ENCODE results near the gene ACAD8. TPM values are rescaled to one million over a fixed set of nuclear protein-coding genes. Genes with fewer than 3 reads are reported as not detected.

Gene ACAD8
- total and polyA plus RNA-seq, 2 of the 8 experiments (the other 6 are each of a cell fraction or from before 2014, with no cell fraction given) = 45.8 to 52.7 TPM

DNA sequence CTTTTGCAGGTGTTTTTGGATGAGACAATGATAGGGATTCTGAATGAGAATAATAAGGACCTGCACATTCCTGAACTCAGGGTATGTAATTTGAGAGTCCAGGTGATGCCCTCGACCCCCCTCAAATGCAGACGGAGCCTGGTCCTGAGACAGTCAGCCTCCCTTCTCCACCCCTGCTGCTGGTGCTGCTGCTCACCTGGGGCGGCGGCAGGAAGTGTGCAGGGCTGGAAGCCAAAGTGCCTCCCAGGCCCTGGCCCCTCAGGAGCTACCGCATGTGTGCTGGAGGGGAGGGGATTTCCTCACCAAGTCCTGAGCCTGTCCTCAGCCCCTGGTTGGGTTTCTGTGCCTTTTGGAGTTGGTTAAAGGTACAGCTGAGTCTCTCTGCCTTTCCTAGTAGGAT lies 59.4 kb downstream of the ACAD8 start:
- 77% methylated on average over 5 of the region's 5 CpGs; no CpG with 5 or more reads in 1 of the 2 experiments for WGBS, 2 experiments (ENCODE audit: extremely low coverage in 1 of 2, insufficient coverage in 1 of 2, insufficient read length in 1 of 2, insufficient replicate concordance in 2 of 2, low coverage in 1 of 2, low lambda C conversion rate in 2 of 2, missing lambda C conversion rate in 1 of 2)
- no peak overlapping the region for H2BK5ac ChIP-seq (ENCODE audit: low read depth, low read length)
- H2BK20ac ChIP-seq (ENCODE audit: low read length) = no peak overlapping the region
- ChIA-PET POLR2A (ENCODE audit: partially characterized antibody) (no interaction called here), CTCF (ENCODE audit: partially characterized antibody) (no interaction called here)
- peaks cover 7% of the 10 kb centered on the region; the same call in 1 of the 2 replicates for H3K23me2 ChIP-seq (ENCODE audit: low read depth, low read length)
- H4K20me1 ChIP-seq (replicated peaks in 1 of 2; ENCODE audit: control insufficient read depth in 1 of 2, insufficient read depth in 2 of 2, low read length in 2 of 2) = no peaks in the 10 kb centered on the region
- DNase-seq (ENCODE audit: low read depth in 1 of 2, low spot score in 2 of 2) (no peak), FAIRE-seq (no peak)
- H2BK120ac ChIP-seq (replicated peaks; ENCODE audit: low read depth, low read length) = no peak overlapping the region
- no peaks in the 10 kb centered on the region; a peak in 1 of 7 replicates for H3K4me1 ChIP-seq (replicated peaks in 1 of 4; ENCODE audit: control insufficient read depth in 3 of 4, insufficient read depth in 4 of 4, low read length in 3 of 4)
- no peak overlapping the region for H2AK5ac ChIP-seq (ENCODE audit: low read depth, low read length)
- no peak overlapping the region for H3K9ac ChIP-seq (replicated peaks in 1 of 4; ENCODE audit: extremely low read depth in 1 of 4, low read depth in 3 of 4, low read length in 3 of 4)
- no peak overlapping the region for H3K4me3 ChIP-seq (ENCODE audit: extremely low read depth in 1 of 4, insufficient read depth in 2 of 4, low read depth in 3 of 4, low read length in 4 of 4)
- no peak overlapping the region for H3K18ac ChIP-seq (ENCODE audit: extremely low read depth, low read length)
- H2AFZ ChIP-seq (ENCODE audit: low read length) = no peak overlapping the region
- no peak overlapping the region for H3K14ac ChIP-seq (ENCODE audit: insufficient read length)
- H3K27me3 ChIP-seq (replicated peaks in 1 of 4; ENCODE audit: control insufficient read depth in 3 of 4, extremely low read depth in 1 of 4, insufficient read depth in 3 of 4, low read length in 3 of 4) = no peaks in the 10 kb centered on the region
- H3K4me2 ChIP-seq (ENCODE audit: insufficient read depth in 1 of 2, low read depth in 2 of 2, low read length in 2 of 2) = no peak overlapping the region
- no peaks in the 10 kb centered on the region for H3K79me1 ChIP-seq (ENCODE audit: low read depth, low read length)
- TF ChIP-seq KDM1A (IDR thresholded peaks at IDR 0.05; ENCODE audit: borderline replicate concordance, low read length) = no peak
- no peak for TF ChIP-seq GABPA (IDR thresholded peaks at IDR 0.05; ENCODE audit: borderline replicate concordance, insufficient read depth, low read length)
- TF ChIP-seq EP300 (IDR thresholded peaks at IDR 0.05; ENCODE audit: borderline replicate concordance in 1 of 2, low read depth in 2 of 2, low read length in 2 of 2) = no peak
- no peak for TF ChIP-seq CHD2 (IDR thresholded peaks at IDR 0.05; ENCODE audit: low read length)
- TF ChIP-seq SP1 (IDR thresholded peaks at IDR 0.05; ENCODE audit: low read depth, low read length) = no peak
- no peak for TF ChIP-seq CBX8 (IDR thresholded peaks at IDR 0.05; ENCODE audit: borderline replicate concordance, low read depth, low read length)
- TF ChIP-seq TCF12 (IDR thresholded peaks at IDR 0.05; ENCODE audit: low read depth, low read length) = no peak
- TF ChIP-seq SAP30 (IDR thresholded peaks at IDR 0.05; ENCODE audit: insufficient read depth, insufficient replicate concordance, low read length) = no peak
- no peak for TF ChIP-seq JUN (IDR thresholded peaks at IDR 0.05; ENCODE audit: low read depth, low read length)
- no peak for TF ChIP-seq RBBP5 (IDR thresholded peaks at IDR 0.05; ENCODE audit: borderline replicate concordance, low read depth, low read length)
- TF ChIP-seq SP2 (IDR thresholded peaks at IDR 0.05; ENCODE audit: low read length) = no peak
- no peak for TF ChIP-seq CEBPB (IDR thresholded peaks at IDR 0.05; ENCODE audit: low read depth, low read length)
- TF ChIP-seq TAF7 (optimal IDR thresholded peaks at IDR 0.05; ENCODE audit: borderline replicate concordance, low read depth, low read length) = no peak
- TF ChIP-seq CREB1 (IDR thresholded peaks at IDR 0.05) = no peak
- TF ChIP-seq SP4 (IDR thresholded peaks at IDR 0.05; ENCODE audit: low read length) = no peak
- no peak overlapping the region for H4K91ac ChIP-seq (replicated peaks; ENCODE audit: insufficient read length, low read length)
- H3K4ac ChIP-seq (replicated peaks; ENCODE audit: insufficient read length, low read depth, low read length) = no peak overlapping the region
- H3K9me3 ChIP-seq (ENCODE audit: insufficient read depth in 2 of 2, low read depth in 1 of 2, low read length in 1 of 2) = no peaks in the 10 kb centered on the region; a peak in 1 of 4 replicates
- no peak overlapping the region for H2BK12ac ChIP-seq (ENCODE audit: low read depth, low read length)
- H3K27ac ChIP-seq (ENCODE audit: low read depth, low read length) = no peak overlapping the region
- no peak overlapping the region for H4K5ac ChIP-seq (ENCODE audit: insufficient read length, low read depth, low read length)
- no peak overlapping the region for H3K56ac ChIP-seq (replicated peaks; ENCODE audit: insufficient read length, low read depth, low read length)
- H4K8ac ChIP-seq (ENCODE audit: extremely low read depth, insufficient read depth, low read length) = no peak overlapping the region
- H3K79me2 ChIP-seq (ENCODE audit: control insufficient read depth in 1 of 2, insufficient read depth in 2 of 2, low read length in 2 of 2) = no peaks in the 10 kb centered on the region
- no peak overlapping the region for H3K23ac ChIP-seq (ENCODE audit: insufficient read length)
- peaks cover 2 to 10% (median 6%) of the 10 kb centered on the region in 4 experiments; a peak in 7 of 8 replicates for H3K36me3 ChIP-seq (ENCODE audit: control insufficient read depth in 2 of 4, insufficient read depth in 4 of 4, low read length in 3 of 4)
- no peak overlapping the region for H2BK15ac ChIP-seq (ENCODE audit: low read length)

All from H1 (cell line).